T47D (cell line): ENCODE results near the gene KCNMA1.

Source experiments
- DNase-seq, 2 experiments: peaks; one replicate each; pipeline versions ENCODE4 v3.0.0 to v3.0.0-alpha.2; 2011 to 2012; ENCODE audit warnings: low read depth in 1 of 2, low spot score in 1 of 2
- JUND ChIP-seq: IDR thresholded peaks from 2 replicates; pipeline ENCODE4 v1.6.1; 2012; ENCODE audit warnings: low read depth
- in situ Hi-C: cut with HindIII; loops from 2 replicates; pipeline ENCODE4 v1.10.0; 2016; ENCODE audit warnings: low sequenced_read_pairs, low pct_unique_long_range_greater_than_20kb

KCNMA1 gene

DNA sequence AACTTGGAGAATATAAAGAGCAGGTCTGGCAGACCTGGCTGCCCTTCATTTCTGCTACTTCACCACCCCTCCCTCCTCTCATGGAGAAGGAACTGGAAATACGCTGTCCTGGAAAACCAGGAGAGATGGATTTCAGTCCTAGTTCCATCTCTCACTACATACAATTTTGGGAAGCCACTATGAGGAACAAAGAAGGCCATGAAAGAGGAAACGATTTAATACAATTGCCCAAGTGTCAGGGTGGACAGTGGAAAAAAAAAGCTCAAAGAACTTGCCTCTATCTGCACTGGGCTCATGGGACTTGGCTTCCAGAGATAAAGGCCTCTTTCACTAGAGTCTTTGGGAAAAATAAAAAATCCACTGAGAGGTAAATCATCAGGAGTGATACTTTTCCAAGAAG lies 561.7 kb downstream of the KCNMA1 start:
- in situ Hi-C loops, result no loop called here
- DNase-seq, result no peak
- TF ChIP-seq JUND, result no peak

DNA sequence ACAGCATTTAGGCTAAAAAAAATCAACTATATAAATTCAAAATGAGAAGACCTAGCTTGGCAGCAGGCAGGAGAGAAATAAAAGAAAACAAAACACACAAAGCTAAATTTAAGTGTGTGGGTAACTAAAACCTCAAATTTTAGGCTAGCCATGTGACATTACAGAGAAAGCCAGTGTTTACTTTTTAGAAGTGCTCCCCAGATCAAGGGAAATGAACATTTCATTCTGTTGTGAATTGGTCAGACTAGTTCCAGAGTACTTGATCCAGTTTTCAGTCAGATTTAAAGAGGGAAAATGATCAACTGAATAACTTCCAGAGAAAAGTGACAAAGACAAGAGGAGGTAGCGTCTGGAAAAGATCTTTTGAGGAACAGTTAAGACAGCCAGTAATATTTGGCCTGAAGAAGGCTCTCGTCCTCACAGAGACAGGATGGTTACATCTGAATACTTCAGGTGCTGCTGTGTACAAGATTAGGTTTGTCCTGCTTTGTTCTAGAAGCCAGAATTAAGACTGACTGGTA lies 563.4 kb downstream of the KCNMA1 start:
- DNase-seq, result no peak
- in situ Hi-C loops, result no loop called here
- no peak for TF ChIP-seq JUND

DNA sequence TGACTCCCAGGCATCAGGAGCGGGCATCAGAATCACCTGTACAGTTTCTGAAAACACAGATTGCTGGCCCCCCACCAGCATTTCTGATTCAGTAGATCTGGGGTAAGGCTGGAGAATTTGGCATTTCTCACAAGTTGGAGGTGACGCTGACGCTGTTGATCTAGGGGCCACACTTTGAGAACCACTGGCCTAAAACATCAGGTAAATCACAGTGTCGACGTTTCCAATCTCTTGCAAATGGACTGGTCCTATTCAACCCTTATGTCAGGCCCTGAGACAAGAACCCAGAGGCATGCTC lies 564.0 kb downstream of the KCNMA1 start:
- no peak for TF ChIP-seq JUND
- in situ Hi-C loops, result no loop called here
- DNase-seq, result no peak

DNA sequence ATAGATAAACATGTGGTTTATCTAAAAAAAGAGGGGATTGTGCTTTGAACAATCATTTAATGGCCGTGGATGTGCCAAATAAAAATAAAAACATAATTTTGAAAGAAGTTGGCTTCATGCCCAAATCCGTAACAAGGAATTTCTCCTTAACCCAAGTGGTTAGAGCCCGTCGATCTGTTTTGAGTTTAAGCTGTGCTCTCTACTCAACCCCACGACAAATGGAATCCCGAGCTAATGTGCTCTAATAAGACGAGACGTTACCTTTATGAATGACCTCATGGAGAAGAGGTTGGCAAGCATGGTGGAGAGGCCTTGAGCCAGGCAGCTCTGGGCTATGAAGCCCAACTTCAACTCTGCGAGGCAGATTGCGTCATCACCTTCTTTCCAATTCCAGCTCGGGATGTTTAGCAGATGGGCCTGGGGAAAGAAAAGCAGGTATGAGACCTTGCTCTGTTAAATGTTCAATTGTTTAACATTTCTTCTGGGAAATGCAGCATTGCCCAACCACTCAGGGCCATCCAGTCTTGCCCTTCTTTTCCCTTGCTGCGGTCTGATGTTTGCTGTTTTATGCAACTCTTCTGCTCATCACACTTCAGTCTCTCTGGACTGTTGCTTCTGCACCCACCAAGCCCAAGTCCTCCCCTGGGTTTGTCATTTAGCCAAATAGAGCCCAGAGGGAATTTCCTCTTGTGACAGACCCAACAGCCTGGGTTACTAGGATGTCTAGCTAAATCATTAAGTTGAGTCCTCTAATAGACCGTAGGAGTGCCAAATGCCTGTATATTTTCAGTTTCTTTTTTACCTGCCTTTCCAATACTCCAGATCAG lies 564.6 kb downstream of the KCNMA1 start:
- TF ChIP-seq JUND, result no peak
- DNase-seq, result no peak
- in situ Hi-C loops, result no loop called here

DNA sequence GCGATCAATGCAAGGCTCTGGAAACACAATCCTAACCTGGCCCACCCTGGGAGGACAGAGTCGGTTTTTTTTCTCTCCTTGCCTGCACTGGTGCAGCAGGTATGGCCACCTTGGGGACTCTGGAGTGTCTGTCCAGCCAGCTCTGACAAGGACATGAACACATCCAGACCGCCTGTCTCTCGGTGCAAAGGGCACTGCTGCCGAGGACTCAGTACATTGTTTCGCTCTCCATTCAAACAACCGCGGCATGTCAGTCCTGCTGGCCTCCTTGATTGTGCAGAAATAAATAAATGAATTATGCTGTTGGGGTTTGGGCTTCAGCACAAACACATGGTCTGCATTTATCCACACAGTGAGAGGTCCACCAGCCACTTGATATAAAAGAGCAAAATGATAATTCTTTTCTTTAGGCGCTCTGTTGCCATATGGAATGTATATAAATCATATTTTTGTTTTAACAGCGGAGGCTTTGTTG lies 565.2 kb downstream of the KCNMA1 start:
- DNase-seq, result no peak
- in situ Hi-C loops, result no loop called here
- no peak for TF ChIP-seq JUND

DNA sequence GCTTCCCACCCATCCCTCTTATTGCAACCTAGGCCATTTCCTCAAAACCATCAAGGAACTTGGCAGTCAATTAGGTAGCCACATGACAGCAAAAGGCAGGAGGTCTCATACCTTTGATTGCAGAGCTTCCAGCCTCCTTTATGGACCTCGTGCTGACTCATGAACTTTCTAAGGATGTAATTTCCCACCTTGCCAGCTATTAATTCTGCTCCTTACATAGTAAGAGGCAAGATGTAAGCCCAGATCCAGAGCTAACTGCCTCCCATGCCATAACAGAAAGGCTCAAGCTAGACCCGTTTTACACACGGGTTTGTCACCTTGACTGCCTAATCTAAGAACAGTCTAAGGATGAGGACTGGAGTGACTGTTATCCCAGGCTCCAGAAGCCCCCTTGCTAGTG lies 565.7 kb downstream of the KCNMA1 start:
- no peak for TF ChIP-seq JUND
- in situ Hi-C loops, result no loop called here
- DNase-seq, result no peak

DNA sequence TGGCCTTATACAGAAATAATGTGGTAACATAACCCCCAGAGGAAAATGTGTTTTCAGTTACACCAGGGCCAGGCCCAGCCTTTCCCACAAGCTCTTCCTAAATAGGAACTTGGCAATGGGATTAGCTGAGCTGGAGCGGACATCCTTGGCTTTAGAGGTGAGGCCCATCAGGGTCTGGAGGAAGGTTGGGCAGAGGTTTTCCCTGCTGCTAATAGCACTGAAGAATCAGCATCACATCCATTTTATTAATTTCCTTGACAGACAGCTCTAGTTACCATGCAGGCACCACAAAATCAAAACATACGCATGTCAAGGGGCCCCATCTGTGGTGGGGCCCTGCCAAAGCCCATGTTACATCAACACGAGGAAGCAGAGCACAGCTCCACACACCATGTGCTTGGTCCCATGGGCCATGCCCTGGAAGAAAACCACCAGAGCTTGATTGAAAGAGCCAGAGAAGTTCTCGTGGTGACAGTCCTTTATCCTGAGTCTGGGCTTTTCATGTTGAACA lies 566.6 kb downstream of the KCNMA1 start:
- in situ Hi-C loops, result no loop called here
- no peak for DNase-seq
- no peak for TF ChIP-seq JUND

DNA sequence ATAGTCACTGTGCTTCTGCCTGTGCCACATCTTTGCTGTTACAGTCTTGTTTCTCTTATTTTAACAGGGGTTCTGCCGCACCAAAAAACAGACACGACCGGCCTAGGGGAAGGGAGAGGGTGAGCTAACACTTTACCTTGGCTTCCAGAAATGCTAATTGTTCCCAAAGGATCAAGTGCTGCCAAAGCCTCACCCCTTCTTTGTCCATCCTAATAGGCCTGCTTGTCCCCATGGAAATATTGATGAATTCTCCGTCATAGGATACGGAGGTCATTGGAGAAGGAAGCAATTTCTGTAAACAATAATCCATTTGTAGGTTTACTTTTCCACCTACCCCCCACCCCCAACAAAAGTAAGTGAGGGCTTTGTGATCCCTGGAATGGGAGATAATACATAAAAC lies 567.3 kb downstream of the KCNMA1 start:
- DNase-seq, result no peak
- in situ Hi-C loops, result no loop called here
- no peak for TF ChIP-seq JUND

DNA sequence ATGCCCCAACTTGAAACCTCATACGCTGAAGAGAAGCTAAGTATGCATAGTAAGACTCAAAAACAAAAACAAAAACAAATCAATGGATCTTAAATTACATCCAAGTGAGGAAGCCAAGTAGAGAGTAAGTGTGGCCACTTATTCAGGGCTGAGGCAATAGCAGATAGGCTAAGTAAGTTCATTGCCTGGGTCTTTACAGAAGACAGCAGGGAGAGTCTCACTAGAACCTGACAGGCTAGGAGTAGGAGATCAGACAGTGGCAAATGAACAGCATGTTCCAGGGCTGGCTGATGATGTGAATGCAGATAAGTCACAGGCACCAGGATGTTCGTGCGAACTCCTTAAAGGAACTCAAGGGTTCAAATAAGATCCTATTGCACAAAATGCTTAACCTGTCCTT lies 568.6 kb downstream of the KCNMA1 start:
- DNase-seq, result peak; percentile 14 to 30
- in situ Hi-C loops, result no loop called here
- TF ChIP-seq JUND, result no peak

DNA sequence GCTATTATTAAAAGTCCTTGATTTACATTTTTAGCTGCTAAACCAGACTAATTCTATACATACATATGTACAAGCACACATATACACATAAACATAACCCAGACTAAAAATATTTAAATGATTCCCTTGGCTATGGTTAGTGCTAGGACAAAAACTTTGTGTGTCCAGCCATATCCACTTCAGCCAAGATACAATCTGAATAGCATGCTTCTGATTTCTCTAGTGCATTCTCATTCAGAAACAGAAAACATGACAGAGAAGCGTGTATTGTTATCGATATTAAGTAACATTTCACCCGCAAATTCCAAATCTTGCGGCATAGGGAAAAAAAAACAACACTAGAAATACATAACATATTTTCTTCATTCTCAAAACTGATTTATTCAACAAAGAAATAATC lies 569.3 kb downstream of the KCNMA1 start:
- DNase-seq, result no peak
- TF ChIP-seq JUND, result no peak
- in situ Hi-C loops, result no loop called here

DNA sequence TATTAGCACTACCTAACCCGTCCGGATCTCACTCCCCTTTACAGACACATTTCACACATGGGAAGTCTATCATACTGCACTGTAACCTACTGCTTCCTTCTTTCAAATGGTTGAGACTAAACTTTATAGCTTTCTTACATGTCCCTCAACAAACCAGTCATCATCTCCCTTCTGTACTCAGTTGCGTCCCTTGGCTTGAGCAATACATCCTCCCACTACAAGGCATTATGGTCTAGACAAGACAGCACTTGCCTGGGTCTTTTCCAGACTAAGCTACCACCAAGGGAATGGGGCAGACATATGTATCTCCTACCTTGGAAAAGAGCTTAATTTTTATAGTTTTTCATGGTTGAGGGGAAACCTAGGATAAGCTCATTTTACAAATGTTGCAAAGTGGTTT lies 575.2 kb downstream of the KCNMA1 start:
- TF ChIP-seq JUND, result no peak
- no peak for DNase-seq
- in situ Hi-C loops, result no loop called here

DNA sequence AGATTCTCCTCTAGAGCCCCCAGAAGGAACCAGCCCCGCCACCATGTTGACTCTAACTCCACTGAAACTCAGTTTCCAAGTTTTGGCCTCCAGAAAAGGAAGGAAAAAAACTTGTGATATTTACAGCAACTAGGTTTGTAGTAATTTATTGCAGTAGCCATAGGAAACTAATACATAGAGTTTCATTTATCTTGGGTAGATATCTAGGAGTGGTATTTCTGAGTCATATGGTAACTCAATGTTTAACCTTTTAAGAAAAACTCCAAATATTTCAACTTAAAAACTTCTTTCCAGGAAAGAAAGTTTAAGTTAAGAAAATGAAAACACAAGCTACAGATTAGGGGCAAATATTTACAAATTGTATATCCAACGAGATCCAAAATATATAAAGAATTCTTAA lies 576.7 kb downstream of the KCNMA1 start:
- in situ Hi-C loops, result no loop called here
- DNase-seq, result no peak
- TF ChIP-seq JUND, result no peak

DNA sequence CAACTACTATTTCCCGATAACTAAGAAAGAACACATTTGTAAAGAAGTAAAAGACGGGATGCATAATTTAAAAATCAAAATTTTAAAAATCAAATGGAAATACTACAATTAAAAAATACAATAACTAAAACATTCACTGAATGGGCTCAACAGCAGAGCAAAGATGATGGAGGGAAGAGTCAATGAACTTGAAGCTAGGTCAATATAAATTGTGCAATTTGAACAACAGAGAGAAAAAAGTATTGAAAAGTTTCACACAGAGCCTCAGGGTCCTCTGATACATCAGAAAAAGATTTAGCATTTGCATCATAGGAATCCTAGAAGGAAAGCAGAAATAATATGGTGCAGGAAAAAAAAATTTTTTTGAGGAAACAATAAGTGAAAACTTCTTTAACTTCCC lies 581.0 kb downstream of the KCNMA1 start:
- no peak for DNase-seq
- in situ Hi-C loops, result no loop called here
- TF ChIP-seq JUND, result no peak

DNA sequence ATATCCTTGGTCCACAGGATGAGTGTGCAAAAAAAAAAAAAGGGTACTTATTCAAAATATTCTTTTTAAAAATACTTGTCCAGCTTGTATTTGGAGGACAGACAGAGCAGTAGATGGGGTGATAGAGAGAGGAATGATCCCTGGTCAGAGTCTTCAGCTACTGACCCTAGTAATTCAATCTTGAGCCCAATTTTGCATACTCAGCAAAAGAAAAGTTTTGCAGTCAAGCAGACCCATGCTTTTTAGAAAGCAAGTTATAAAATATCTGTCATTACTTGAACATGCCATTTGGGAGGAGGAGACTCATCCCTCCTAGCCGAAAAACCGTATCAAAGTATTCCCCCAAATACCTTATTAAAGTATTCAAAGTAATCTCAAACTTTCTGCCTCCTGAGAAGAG lies 585.0 kb downstream of the KCNMA1 start:
- no peak for DNase-seq
- no peak for TF ChIP-seq JUND

More for the DNA sequence above, 585.0 kb downstream of the KCNMA1 start:
- in situ Hi-C loops, result no loop called here
